Mucosa of stomach (tissue), 1 donor: ENCODE results near the gene TRPM4.
"Not testable (repeated sequence)": the region's sequence is repeated elsewhere in the genome, so short reads cannot be mapped to it uniquely, and the experiment has no call there.

Experiments used
- H3K27me3 ChIP-seq: one replicate; pipeline ENCODE4 v1.7.0; 2013; ENCODE audit warnings: mild to moderate bottlenecking, low read length; ENCODE audit not compliant: control insufficient read depth, insufficient read depth
- H3K36me3 ChIP-seq: one replicate; pipeline ENCODE4 v1.7.0; 2013; ENCODE audit warnings: low read length; ENCODE audit not compliant: control insufficient read depth, insufficient read depth
- H3K4me1 ChIP-seq: one replicate; pipeline ENCODE4 v1.7.0; 2013; ENCODE audit warnings: mild to moderate bottlenecking, low read length; ENCODE audit not compliant: control insufficient read depth, insufficient read depth
- H3K4me3 ChIP-seq: one replicate; pipeline ENCODE4 v1.7.0; 2013; ENCODE audit warnings: low read length
- H3K9ac ChIP-seq: one replicate; pipeline ENCODE4 v1.7.0; 2013; ENCODE audit warnings: mild to moderate bottlenecking, low read length, moderate library complexity
- H3K9me3 ChIP-seq: one replicate; pipeline ENCODE4 v1.7.0; 2013; ENCODE audit warnings: mild to moderate bottlenecking, low read length, moderate library complexity; ENCODE audit not compliant: control insufficient read depth
- donor health status: Pancreatic carcinoma.

Gene TRPM4

GRCh38 chr19:49118565-49119410, 38.8 kb upstream of the TRPM4 start, which contains the start of gene C19orf73:
Gene C19orf73, minus strand, starts transcription at chr19:49119143. Its CDS starts 121 bp downstream, at chr19:49119022.
- H3K27me3 ChIP-seq: peaks cover 8% of the 10 kb centered on the region
- H3K9me3 ChIP-seq: no peaks in the 10 kb centered on the region
- H3K36me3 ChIP-seq: no peaks in the 10 kb centered on the region
- H3K4me3 ChIP-seq: peak within 1 kb of the TSS; percentile 5
- H3K9ac ChIP-seq: peak within 1 kb of the TSS; percentile 82
- peaks cover 28% of the 10 kb centered on the region for H3K4me1 ChIP-seq

DNA sequence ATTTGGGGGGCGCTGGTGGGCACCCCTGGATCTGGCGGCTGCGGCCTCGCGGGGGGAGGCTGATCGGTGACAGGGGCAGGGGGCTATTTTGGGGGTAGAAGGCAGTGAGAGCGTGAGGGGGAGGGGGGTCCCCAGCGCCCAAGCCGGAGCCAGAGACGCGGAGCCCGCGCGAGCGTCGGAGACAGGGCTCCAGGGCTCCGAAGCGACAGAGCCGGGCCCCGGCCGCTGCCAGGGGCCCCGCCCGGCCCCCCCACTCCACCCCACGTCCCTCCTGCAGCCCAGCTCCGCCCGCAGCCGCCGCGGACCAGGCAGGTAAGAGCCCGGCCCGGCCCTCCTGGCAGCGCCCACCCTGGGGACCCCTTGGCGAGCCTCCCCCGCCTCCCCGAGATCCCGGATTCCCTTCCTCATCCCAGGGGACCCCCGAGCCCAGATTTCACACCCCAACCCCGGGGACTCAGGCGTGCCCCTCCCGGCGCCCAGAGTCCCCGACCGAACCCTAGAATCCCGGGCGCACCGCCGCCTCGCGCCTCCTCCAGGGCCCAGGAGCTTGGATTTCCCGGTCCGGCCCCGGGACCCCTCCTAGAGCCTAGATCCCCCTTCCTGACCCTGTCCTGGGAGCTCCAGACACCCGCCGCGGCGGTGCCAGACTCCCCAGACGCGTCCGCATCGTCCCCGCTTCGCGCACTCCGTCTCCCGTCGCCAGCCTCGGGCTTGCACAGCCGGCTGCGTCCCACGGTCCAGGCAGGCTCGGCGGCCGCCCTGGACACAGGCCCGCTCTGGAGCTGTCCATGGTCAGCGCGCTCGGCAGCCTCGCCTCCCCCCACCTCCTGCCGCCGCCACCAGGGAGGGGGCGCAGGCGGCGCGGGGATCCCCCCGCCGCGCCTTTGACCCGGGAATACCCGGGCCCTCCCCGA, 37.9 kb upstream of the TRPM4 start, which contains the start of gene PPFIA3:
TSS of gene PPFIA3 (plus strand) at position 134 of the 914 bp plus-strand sequence. CDS start 8,330 bp downstream, outside the sequence.
- no peaks in the 10 kb centered on the region for H3K36me3 ChIP-seq
- H3K4me3 ChIP-seq: peak within 1 kb of the TSS; percentile 5
- H3K27me3 ChIP-seq: peaks cover 8% of the 10 kb centered on the region
- H3K9me3 ChIP-seq: no peaks in the 10 kb centered on the region
- H3K9ac ChIP-seq: peak within 1 kb of the TSS; percentile 82
- H3K4me1 ChIP-seq: peaks cover 26% of the 10 kb centered on the region

GRCh38 chr19:49120325-49120683, 37.3 kb upstream of the TRPM4 start:
- Histone ChIP-seq H3K27me3 (peaks cover 8% of the 10 kb centered on the region), H3K4me3 (no peak overlapping the region)

GRCh38 chr19:49120868-49121267, 36.7 kb upstream of the TRPM4 start:
- Histone ChIP-seq H3K9ac (no peak overlapping the region), H3K27me3 (peaks cover 8% of the 10 kb centered on the region), H3K4me1 (peaks cover 32% of the 10 kb centered on the region), H3K9me3 (no peaks in the 10 kb centered on the region), H3K36me3 (no peaks in the 10 kb centered on the region), H3K4me3 (no peak overlapping the region)

More at GRCh38 chr19:49120325-49120683, 37.3 kb upstream of the TRPM4 start:
- no peaks in the 10 kb centered on the region for H3K36me3 ChIP-seq
- H3K9ac ChIP-seq: peak overlapping the region; percentile 31
- peaks cover 28% of the 10 kb centered on the region for H3K4me1 ChIP-seq
- no peaks in the 10 kb centered on the region for H3K9me3 ChIP-seq

DNA sequence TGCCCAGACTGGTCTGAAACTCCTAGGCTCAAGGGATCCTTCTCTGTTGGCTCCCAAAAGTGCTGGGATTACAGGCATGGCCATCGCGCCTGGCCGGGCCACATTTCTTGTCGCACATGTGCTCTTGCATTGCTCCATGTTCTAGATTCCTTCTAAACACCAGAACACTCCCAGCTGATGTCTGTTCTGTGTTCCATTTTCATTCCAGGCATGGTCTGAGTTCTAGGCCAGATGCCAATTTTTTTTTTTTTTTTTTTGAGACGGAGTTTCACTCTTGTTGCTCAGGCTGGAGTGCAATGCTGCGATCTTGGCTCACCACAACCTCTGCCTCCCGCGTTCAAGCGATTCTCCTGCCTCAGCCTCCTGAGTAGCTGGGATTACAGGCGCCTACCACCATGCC, 35.8 kb upstream of the TRPM4 start:
- not testable (repeated sequence) for H3K36me3 ChIP-seq, H3K4me3 ChIP-seq, H3K9ac ChIP-seq, H3K27me3 ChIP-seq, H3K9me3 ChIP-seq
- peaks cover 32% of the 10 kb centered on the region for H3K4me1 ChIP-seq

DNA sequence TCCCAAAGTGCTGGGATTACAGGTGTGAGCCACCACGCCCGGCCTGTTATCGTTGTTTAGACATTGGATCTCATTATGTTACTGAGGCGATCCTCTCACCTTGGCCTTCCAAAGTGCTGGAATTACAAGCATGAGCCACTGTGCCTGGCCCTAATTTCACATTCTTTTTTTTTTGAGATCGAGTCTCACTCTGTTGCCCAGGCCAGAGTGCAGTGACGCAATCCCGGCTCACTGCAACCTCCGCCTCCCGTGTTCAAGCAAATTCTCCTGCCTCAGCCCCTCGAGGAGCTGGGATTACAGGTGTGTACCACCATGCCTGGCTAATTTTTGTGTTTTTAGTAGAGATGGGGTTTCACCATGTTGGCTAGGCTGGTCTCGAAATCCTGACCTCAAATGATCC, 34.3 kb upstream of the TRPM4 start:
- peaks cover 31% of the 10 kb centered on the region for H3K4me1 ChIP-seq
- H3K9me3 ChIP-seq, H3K27me3 ChIP-seq, H3K4me3 ChIP-seq, H3K36me3 ChIP-seq, H3K9ac ChIP-seq: not testable (repeated sequence)

GRCh38 chr19:49125025-49125731, 32.4 kb upstream of the TRPM4 start:
- Histone ChIP-seq H3K36me3 (no peaks in the 10 kb centered on the region), H3K9ac (peak overlapping the region; percentile 37), H3K4me3 (no peak overlapping the region), H3K9me3 (no peaks in the 10 kb centered on the region), H3K4me1 (peaks cover 29% of the 10 kb centered on the region), H3K27me3 (peaks cover 7% of the 10 kb centered on the region)

GRCh38 chr19:49126575-49126974, 31.0 kb upstream of the TRPM4 start:
- H3K9ac ChIP-seq: no peak overlapping the region
- peaks cover 25% of the 10 kb centered on the region for H3K4me1 ChIP-seq
- no peaks in the 10 kb centered on the region for H3K36me3 ChIP-seq
- no peaks in the 10 kb centered on the region for H3K27me3 ChIP-seq
- no peaks in the 10 kb centered on the region for H3K9me3 ChIP-seq
- no peak overlapping the region for H3K4me3 ChIP-seq

DNA sequence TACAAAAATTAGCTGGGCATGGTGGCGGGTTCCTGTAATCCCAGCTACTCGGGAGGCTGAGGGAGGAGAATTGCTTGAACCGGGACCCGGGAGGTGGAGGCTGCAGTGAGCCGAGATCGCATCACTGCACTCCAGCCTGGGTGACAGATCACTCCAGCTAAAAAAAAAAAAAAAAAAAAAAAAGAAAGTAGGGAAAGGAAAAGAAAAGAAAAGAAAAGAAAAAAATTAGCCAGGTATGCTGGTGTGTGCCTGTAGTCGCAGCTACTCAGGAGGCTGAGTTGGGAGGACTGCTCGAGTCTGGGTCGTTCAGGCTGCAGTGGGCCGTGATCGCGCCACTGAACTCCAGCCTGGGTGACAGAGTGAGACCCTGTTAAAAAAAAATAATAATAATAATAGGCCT, 30.4 kb upstream of the TRPM4 start:
- H3K27me3 ChIP-seq, H3K9ac ChIP-seq, H3K4me3 ChIP-seq, H3K36me3 ChIP-seq, H3K9me3 ChIP-seq: not testable (repeated sequence)
- H3K4me1 ChIP-seq: peaks cover 25% of the 10 kb centered on the region

DNA sequence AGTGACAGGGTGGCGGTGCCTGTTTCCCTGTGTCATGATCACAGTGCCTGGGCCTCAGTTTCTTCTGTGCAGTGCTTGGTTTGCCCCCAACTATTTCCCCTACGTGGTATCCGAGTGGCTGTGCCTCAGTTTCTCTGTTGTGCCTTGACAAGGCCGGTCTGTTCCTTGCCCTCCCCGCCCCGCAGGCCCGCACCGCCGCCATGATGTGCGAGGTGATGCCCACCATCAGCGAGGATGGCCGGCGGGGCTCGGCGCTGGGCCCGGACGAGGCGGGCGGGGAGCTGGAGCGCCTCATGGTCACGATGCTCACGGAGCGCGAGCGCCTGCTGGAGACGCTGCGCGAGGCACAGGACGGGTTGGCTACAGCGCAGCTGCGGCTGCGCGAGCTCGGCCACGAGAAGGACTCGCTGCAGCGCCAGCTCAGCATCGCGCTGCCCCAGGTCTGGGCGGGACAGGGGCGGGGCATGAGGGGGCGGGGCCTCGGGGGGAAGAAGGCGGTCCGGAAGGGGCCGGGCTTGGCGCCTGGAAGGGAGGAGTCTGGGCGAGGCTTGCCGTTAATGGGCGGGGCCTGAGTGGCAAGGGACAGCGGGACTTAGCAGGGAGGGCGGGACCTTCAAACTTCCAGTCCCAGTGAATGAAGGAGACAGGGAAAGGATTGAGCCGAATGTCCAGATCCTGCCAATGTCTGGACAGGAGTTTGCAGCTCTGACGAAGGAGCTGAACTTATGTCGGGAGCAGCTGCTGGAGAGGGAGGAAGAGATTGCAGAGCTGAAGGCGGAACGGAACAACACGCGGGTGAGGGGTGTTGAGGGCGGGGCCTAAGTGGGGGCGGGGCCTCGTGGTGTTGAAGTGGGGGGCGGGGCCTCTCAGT, 29.7 kb upstream of the TRPM4 start:
- H3K4me1 ChIP-seq: peaks cover 25% of the 10 kb centered on the region
- no peaks in the 10 kb centered on the region for H3K27me3 ChIP-seq
- no peaks in the 10 kb centered on the region for H3K9me3 ChIP-seq
- H3K9ac ChIP-seq: no peak overlapping the region
- no peaks in the 10 kb centered on the region for H3K36me3 ChIP-seq
- H3K4me3 ChIP-seq: no peak overlapping the region
